Measurements from ENCODE around the gene CAP1.

Gene CAP1

DNA sequence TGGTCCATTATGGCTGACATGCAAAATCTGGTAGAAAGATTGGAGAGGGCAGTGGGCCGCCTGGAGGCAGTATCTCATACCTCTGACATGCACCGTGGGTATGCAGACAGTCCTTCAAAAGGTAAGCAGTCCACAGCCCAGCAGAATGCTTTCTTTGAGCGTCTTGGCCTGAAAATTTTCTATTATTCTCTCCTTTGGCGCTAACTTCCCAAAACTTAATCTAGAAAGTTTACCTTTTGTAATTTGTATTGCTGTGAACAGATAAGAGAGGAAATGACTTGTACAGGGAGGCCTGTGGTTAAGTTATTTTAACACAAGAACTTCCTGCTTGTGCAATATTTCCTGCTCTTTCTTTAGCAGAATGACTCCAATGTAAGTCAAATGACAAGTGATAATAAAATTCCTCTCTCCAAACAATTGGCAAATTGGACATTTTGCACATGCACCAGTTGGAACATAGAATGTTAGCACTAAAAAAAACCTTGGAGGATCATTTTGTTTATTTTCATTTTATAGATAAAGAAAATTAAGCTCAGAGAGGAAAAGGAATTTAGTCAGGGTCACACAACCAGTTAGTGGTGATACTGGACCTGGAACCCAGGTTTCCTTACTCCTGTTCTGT is 18.9 kb downstream of the CAP1 start:
- no peak for DNase-seq

DNA sequence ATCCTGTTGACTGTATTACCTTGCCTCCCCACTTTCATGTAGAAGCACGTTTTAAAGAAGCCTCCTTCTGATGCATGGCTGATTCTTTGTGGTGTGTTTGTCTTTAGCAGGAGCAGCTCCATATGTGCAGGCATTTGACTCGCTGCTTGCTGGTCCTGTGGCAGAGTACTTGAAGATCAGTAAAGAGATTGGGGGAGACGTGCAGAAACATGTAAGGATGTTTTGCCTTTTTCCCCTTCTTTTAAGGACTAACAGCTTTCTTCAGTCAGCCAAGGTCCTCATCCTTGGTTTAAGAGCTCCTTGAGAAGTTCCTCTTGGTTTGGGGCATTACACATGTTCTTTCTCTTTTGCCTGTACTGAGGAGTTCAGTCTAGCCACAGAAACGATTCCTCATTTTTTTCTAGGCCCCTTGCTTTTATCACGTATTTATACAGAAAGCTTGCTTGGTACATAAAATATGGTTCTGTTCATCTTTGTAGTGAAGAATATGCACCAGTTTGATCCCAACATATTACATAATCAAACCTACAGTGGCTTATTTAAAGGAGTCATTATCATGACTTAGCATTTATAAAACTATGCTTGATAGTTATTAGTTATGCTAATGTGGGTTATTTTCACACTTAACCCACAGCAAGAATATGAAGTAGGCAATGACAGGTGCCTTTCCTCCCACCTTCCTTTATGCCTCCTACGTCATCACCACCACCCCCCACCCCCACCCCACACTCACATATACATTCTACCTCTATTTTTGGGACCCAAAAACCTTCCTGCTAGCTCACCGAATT is 19.6 kb downstream of the CAP1 start:
- DNase-seq = no peak

DNA sequence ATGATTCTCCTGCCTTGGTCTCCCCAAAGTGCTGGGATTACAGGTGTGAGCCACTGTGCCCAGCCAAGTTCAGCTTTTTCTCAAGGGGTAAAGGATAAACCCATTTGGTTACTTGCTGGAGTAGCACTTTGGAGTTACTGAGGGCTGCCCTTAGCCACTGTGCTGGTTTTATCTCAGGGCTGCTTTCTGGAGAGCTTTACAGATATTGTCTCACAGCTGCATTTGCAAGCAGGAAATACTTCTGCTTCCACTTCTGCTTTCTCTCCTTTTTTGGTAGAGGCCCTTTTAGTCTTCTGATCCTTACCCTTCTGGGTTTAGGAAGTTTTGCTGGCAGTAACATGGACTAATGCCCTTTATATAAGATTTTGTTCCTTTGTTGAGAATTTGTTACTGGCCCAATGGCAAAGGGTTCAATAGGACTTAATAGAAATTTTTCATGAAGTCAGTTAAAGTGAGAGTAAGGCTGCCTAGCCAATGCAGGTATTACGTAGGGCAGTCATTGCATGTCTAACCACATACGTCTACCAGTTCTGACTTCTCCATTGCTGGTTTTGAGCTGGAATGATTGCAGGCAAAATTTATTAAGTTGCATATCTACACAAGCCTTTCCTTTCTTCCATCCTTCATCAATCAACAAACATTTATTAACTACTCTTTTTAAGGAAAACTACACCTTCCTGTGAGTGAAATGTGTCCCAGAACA is 24.4 kb downstream of the CAP1 start:
- DNase-seq = no peak

DNA sequence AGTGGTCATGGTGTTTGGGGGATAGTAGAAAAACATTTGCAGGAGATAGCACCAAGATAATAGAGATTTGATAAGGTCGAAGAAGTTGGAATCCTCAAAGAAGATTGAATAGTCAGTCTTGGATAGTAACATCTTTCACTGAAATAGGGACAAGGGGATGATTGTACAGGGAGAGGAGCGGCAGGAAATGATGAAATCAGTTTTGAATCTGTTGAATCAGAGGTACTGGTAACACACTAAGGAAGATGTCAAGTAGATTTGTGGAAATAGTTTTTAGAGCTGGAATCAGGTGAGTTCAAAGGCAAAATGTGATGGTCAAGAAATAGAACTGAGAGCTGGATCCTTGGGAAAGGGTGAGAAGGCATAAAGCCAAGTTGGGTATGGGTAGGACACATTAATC is 26.5 kb downstream of the CAP1 start:
- DNase-seq = no peak

DNA sequence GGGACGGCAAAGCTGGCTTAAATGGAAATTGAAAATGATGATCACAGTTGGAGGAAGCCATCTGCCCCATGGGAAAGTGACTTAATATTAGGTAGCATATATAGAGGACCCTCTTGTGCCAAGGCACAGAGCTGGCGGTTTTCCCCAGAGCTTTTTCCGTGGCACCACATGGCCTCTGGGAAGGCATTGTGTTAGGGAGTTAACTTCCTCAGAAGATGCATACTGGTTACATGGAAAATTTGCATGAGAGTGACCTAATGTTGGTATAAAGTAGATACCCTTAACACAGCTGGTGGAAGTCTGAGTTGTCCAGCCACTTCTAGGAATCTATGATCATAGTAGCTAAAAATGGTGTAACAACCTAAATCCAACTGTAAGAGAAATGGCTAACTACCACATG is 27.3 kb downstream of the CAP1 start:
- DNase-seq = no peak

DNA sequence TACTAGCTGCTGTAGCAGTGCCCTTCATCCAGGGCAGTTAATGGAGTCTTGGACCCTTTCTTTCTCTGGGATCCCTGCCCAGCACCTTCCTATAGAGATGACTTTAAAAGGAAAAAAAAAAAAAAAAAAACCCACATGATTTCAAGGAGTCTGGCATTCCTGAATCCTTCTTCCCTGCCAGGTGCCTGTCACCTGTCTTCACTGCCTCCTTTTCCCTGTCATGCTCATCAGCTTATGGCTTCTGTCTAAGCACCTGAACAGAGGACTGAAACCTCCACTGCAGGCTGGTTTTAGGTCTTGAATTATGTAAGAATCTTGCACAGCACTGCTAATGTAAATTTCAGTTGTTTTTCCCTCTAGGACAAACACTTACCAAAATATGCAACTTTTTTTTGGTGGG is 31.6 kb downstream of the CAP1 start:
- no peak for DNase-seq

DNA sequence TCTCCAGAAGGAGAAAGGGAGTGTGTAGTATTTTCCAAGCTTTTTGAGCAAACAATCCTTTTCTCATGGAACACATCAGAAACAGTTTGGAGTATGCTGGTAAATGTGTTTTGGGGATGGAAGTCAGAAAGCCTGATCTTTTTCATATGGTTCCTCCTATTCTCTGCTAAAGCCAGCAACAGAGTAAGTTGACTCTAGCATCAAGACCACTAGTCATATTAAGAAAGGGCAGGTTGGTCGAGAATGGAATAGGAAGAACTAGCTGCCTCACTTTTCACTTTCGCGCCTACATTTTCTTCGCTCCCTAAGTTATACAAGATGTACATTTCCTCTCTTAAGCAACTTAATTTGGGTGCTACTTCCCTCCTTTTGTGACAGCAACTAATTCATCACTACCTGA is 32.5 kb downstream of the CAP1 start:
- no peak for DNase-seq

DNA sequence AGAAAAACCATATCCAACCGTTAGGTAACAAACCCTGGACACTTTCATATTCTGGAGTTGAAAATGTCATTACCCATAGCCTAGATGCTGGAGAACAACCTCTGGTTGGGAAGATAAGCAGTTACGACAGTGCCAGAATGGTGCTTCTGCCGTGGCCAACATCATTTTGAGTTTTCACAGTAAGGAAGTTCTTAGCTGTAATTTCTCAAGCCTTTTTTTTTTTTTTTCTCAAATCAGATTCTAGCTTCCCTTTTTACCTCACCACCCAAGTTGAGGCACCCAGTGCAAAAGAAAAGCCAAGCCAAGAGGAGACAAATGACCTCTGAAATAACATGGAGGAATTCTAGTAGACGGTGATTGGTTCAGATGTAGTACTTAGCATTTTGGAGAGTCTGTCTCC is 34.7 kb downstream of the CAP1 start:
- DNase-seq = no peak

DNA sequence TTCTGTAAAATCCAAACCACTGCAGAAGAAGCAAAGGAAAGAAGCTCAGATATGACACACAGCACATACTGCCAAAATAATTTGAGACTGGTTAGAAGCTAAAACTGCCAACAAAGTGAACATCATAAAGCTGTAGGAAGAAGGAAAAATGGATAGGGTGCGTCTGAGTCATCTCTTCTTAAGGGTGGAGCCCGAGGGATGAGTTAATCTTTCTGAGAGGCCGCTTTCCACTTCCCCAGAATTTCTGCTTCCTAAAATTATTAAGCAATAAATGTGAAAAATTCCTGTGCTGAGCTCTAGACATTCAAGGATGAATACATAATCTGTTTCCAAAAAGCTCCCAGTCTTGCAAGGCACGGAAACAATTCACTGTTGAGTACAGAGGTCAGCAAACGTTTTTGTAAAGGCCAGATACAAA is 36.4 kb downstream of the CAP1 start:
- no peak for DNase-seq

DNA sequence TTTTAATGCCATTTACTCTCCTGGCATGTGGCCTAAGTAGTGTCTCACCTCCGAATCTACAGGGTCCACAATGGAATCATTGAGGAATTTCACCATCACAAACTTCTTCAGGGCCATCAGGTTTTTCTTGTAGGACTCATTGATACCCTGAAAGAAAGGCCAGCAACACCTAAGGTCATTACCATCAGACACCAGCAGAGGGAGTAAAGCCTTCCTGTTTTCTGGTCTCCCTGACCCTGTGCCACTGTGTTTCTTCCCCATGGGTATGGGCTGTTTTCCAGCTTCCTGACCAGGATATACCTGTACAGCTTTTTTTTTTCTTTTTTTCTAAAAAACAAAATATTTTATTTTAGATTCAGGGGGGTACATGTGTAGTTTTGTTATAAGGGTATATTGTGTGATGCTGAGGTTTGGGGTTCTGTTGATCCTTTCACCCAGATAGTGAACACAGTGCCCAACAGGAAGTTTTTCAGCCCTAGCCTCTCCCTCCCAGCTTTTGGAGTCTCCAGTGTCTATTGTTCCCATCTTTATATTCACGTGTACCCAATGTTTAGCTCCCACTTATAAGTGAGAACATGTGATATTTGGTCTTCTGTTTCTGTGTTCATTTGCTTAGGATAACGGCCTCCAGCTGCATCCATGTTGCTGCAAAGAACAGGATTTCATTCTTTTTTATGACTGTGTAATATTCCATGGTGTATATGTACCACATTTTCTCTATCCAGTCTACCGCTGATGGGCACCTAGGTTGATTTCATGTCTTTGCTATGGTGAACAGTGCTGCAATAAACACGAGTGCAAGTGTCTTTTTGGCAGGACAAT is 38.2 kb downstream of the CAP1 start:
- peak; percentile 78 for DNase-seq

DNA sequence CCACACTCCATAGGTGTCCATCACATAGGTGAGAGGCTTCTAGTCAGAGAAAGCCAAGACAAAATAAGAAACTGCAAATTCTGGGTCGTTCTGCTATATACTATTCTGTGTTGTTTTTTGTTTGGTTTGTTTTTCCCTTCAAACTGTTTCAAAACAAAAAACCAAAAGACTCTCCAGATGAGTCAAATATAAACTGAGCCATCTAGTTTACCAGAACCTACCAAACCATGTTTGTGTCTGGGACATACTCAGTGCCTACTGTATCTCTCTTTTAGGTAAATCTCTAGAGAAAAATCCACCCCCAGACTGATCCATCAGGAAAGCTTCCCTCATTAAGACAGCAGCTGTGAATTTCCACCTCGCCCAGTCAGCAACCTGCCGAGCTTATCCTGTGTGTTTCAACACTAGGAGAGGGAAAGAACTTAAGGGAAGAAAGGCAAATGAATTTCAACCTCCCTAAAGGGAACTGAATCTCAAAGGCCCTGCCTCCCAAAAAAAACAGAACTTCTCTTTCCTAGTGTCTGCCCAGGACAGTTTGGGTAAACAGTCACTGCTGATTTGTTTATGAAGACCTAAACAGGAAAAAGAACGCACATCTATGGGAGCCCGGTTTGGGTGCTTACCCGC is 39.4 kb downstream of the CAP1 start:
- DNase-seq = no peak

DNA sequence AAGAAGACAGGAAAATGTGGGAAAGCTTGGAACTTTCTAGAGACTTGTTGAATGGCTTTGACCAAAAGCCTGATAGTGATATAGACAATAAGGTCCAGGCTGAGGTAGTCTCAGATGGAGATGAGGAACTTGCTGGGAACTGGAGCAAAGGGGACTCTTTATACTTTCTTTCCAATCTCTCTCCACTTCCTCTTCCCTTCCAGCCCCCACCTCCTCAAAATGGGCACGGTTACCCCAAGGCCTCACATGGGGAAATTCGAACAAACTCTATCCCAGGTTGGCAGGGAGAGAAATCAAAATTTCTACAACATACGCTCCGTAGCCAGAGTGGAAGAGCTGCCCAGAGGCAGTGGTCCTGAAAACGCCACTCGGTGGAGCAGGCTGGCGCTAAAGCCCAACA is 41.3 kb downstream of the CAP1 start:
- no peak for DNase-seq

DNA sequence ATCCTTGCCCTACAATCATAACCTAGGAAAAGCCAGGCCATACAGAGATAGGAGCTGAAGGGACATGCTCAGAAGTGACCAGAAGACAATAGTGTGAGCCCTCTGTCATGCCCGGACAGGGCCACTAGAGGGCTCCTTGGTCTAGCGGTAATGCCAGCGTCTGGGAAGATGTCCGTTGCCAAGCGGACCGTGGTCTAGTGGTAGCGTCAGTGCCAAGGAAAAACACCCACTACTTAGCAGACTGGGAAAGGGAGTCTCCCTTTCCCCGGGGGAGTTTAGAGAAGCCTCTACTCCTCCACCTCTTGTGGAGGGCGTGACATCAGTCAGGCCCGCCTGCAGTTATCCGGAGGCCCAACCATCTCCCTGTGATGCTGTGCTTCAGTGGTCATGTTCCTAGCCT is 44.2 kb downstream of the CAP1 start:
- DNase-seq = peak; percentile 82

DNA sequence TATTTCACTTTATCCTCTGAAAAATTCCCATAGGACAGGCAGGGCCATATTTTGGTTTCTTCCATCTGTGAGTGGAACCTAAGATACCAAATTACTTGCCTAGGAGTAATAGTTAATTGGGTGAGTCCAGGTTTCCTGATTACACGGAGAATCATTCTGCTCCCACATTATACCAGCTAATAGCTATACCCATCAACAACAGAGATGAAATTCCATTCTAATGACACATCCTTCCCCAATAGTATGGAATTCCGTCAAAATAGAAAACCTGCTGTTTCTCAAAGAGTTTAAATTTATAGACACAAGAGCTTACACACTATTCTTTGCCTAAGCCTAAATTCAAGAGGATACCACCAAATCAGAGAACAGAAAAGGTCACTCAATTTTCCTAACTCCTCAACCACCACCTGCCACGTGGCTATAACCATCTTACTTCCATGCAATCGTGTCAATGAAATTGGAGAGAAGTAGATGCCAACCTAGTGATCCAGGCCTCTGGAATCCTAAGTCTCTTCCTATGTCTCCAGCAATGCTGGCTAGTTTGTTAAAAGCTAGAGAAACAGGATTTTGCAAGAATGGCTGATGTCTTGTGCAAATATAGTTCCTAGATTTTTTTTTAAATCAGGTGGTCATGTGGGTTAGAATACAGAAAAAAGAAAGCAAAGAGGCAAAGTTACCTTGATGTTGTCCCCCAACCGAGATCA is 50.3 kb downstream of the CAP1 start:
- no peak for DNase-seq

DNA sequence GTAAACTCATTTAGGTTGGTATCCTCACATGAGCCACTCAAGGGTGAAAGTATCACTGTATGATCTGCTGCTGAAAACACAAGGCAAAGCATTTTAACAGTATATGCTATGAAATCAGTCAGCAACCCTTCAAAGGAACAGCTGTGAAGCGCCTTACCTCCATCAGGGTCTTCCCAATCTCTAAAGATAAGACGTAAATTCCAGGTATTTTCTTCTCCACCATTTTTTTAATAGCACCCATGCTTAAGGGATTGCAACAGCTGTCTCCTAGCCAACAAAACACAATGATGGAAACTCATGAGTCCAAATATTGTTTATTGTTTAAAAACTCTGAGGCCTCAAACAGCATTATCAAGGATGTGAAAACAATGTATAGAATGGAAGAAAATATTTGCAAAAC is 51.7 kb downstream of the CAP1 start:
- DNase-seq = no peak

DNA sequence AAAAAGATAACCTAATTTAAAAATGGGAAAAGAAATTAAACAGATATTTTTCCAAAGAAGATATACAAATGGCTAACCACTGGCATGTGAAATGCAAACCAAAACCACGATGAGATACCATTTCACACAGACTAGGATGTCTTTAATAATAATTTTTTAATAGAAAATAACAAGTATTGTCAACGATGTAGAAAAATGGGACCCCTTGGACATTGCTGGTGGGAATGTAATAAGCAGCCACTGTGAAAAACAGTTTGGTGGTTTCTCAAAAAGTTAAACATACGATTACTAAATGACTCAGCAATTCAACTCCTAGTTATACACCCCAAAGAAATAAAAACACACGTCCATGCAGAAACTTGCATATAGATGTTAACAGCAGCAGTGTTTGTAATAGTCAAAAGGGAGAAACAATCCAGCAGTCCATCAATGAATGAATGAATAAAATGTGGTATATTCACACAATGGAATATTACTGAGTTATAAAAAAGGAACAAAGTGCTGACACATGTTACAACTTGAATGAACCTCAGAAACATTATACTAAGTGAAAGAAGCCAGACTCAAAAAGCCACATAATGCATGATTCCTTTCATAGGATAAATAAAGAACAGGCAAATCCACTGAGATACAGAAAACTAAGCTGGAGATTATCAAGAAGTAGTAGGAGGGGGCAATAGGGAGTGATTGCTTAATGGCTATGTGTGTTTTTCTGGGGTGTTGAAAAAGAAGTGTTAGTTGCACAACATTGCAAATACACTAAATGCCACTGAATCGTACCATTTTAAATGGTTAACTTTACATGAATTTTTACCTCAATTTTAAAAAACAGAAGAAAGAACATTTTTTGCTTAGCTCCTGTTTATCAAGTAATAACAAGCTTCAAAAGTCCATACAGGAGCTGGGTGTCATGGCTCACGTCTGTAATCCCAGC is 52.4 kb downstream of the CAP1 start:
- no peak for DNase-seq

DNA sequence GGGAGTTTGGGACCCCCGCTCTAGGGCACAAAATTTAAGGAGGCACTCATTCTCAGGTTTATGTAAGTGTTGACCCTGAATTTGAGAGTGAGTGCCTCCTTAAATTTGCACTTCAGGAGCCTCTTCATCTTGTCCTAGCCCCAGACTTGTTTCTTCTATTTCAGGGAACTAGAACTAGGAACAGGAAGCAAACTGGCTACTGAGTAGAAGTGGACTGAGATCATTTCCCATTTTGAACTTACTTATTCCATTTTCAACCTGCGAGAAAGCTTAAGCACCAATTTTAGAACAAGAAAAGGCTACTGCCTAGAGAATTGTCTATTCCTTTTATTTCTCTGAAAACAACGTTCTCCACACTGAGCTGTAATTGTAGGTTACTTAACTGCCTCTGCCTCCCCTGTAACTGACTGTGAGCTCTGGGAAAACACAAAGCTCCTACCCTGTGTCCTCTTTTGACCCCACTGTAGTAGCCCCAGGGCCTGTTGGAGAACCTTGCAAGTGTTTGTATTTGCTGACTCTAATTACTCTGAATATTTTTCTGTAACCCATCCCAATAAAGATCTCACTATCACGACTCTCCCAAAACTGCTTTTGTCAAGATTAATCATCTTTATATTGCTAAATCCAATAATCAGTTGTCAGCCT is 54.1 kb downstream of the CAP1 start:
- no peak for DNase-seq

DNA sequence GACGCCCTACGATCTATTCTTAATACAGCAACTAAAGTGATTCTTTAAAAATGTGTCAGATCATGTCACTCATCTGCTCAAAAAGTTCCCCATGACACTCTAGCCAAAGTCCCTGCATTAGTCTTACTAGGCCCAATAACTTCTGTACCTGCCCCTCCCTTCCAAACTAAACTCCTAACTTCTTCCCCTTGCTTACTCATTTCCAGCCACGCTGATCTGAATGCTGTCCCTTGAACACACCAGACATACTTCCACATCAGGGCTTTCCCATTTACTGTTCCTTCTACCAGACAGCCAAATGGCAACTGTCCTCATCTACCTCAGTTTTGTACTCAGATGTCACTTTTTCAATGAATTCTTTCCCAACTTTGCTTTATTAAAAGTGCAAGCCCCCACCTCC is 55.3 kb downstream of the CAP1 start:
- no peak for DNase-seq

DNA sequence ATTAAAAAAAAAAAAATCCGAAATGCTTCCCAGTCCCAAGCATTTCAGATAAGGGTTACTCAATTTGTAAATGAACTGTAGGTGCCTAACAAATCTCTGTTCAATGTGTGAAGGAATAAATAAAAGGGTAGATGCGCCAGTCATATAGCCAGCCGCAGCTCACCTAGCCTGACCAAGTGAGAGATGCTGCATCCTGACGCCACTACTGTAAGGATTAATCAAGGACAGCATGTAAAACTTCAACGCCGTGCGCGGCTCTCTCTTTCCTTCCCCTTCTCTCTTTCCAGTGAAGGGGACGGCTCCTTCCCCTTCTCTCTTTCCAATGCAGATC is 56.1 kb downstream of the CAP1 start:
- DNase-seq = no peak

DNA sequence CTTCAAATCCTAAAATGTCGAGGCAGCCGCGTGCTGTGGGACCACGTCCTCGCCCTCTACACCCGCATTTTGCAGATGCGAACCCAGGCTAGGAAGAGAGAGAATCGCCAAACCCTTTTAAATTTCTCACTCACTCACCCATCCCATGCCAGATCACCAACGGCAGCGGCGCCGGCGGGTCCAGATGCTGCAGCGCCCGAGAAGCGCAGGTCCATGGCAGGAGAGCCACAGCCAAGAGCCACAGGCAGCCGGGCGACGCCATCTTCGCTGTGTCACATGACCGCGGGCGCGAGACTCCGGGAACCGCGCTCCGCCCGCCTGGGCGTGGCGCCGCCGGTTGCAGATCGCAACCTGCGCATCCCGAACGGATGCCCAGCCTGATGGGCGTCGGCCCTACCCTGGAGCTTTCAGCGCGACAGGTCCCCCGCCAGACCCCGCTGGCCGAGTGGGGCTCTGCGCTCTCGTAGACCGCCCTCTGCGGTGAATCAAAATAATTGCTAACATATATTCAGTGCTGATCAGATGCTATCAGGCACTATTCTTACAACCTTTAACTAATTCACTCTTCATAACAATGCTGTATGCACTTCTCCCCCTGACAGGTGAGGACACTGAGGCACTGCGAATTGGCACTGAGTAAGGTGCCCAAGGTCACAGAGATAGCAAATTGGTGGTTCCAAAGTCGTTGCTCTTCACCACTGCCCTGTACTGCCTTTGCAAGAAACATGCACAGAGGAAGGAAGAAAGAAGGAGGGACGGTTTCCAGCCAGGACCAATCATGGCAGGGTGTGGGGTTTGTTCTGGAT is 56.7 kb downstream of the CAP1 start, which contains the start of gene PPT1:
Gene PPT1 (minus strand): TSS at position 276 of the 806 bp plus-strand sequence. CDS start 14 bp downstream, at position 262.
- peak; percentile 96 for DNase-seq
